Mucosa of descending colon (tissue), 3 donors: Measurements from ENCODE around the gene LYG1. TPM values are rescaled to one million over a fixed set of nuclear protein-coding genes. Genes with fewer than 3 reads are reported as not detected.

Experiments used
- ATAC-seq: fragments of 200-7000 bp; cut with Tn5 transposase; one replicate; pipeline ENCODE4 v1.9.1; 2020; ENCODE audit warnings: mild to moderate bottlenecking, moderate library complexity
- DNase-seq, 3 donors: peaks; one replicate each; pipeline ENCODE4 v3.0.0-alpha.2; 2020
- H3K36me3 ChIP-seq: fragments of 200-600 bp; one replicate; pipeline ENCODE4 v1.8.0; 2021; ENCODE audit warnings: low read depth, mild to moderate bottlenecking
- H3K4me1 ChIP-seq: fragments of 200-600 bp; one replicate; pipeline ENCODE4 v1.8.0; 2021; ENCODE audit warnings: low read depth, mild to moderate bottlenecking
- H3K4me3 ChIP-seq: fragments of 200-600 bp; one replicate; pipeline ENCODE4 v1.8.0; 2021; ENCODE audit warnings: mild to moderate bottlenecking
- H3K9me3 ChIP-seq: fragments of 200-600 bp; one replicate; pipeline ENCODE4 v1.8.0; 2021; ENCODE audit warnings: mild to moderate bottlenecking
- intact Hi-C, 2 donors: fragments of 100-400 bp; cut with DNase I in 1 of 2; cut with micrococcal nuclease in 1 of 2; formaldehyde crosslinking; loops; one replicate each; pipeline versions ENCODE4 v1.11.0 to v1.11.1; 2022; cut with DNase I, micrococcal nuclease
- total RNA-seq, 3 donors: library from RNA; stranded (reverse); fragmentation: NEBNext Ultra II Directional in 2 of 3; extraction: Animal tissue kit (Norgen Biotek cat#: 25700) in 2 of 3; gene quantifications; one replicate each; pipeline versions ENCODE4 v1.2.1 to v1.2.4, GENCODE V29; 2021 to 2023
- TF ChIP-seq, protein P1 (sequence below): fragments of 200-600 bp; IDR thresholded peaks from one replicate; pipeline ENCODE4 v1.8.0; 2022; ENCODE audit warnings: antibody characterized with exemption, mild to moderate bottlenecking
- donor health status: DM: no; HTN: no; CAD: no; lungs with moderate emphysema.
- donor health status: DM: no; HTN: no; CAD: no.
- donor health status: DM: no; HTN: yes; CAD: no.

Gene LYG1
- total RNA-seq, 3 donors from 2014 or later, result 1.5 to 1.6 TPM; not detected in 1

DNA sequence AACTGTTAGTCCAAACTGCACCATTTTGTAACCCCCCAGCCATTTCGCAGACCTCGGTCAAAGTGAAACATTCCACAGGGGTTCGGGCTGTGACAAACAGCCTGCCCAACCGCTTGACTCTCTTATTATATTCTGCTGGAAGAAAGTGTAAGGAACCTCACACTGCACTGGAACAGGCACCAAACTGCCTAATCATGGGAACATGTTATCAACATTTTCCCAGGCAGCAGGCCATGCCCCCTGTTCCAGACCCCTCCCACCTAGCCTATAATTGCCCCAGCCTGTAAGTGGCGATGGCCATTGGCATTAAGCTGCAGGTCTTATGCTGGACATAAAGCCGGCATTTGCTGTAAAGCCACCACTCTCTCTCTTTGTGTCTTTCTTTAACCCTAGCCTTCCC lies 62.4 kb downstream of the LYG1 start:
- ATAC-seq (no peak), DNase-seq (no peak)
- no peaks in the 10 kb centered on the region for H3K4me1 ChIP-seq
- TF ChIP-seq, protein P1, sequence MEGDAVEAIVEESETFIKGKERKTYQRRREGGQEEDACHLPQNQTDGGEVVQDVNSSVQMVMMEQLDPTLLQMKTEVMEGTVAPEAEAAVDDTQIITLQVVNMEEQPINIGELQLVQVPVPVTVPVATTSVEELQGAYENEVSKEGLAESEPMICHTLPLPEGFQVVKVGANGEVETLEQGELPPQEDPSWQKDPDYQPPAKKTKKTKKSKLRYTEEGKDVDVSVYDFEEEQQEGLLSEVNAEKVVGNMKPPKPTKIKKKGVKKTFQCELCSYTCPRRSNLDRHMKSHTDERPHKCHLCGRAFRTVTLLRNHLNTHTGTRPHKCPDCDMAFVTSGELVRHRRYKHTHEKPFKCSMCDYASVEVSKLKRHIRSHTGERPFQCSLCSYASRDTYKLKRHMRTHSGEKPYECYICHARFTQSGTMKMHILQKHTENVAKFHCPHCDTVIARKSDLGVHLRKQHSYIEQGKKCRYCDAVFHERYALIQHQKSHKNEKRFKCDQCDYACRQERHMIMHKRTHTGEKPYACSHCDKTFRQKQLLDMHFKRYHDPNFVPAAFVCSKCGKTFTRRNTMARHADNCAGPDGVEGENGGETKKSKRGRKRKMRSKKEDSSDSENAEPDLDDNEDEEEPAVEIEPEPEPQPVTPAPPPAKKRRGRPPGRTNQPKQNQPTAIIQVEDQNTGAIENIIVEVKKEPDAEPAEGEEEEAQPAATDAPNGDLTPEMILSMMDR, result no peak
- H3K4me3 ChIP-seq, result no peak overlapping the region
- intact Hi-C loops, result no loop called here
- no peaks in the 10 kb centered on the region for H3K36me3 ChIP-seq
- no peaks in the 10 kb centered on the region for H3K9me3 ChIP-seq

Other genes with a start within 250 kb of the LYG1 start
- gene C2orf15, start 159.5 kb downstream of the LYG1 start, total RNA-seq, result 1 to 10 TPM; 1.3 to 3.6 (median 3.5) TPM
- 1 to 10 TPM; 6.6 to 8.8 (median 7.8) TPM for gene TSGA10, start 146.3 kb downstream of the LYG1 start, total RNA-seq
- 1 to 10 TPM; 7.0 to 8.4 (median 7.0) TPM for gene LIPT1, start 146.2 kb downstream of the LYG1 start, total RNA-seq
- gene MITD1, start 120.1 kb downstream of the LYG1 start, total RNA-seq, result 10 to 100 TPM; 21.7 to 24.3 (median 22.0) TPM
- gene MRPL30, start 120.0 kb downstream of the LYG1 start, total RNA-seq, result 10 to 100 TPM; 22.5 to 23.2 (median 23.0) TPM
- gene LYG2, start 45.5 kb downstream of the LYG1 start, total RNA-seq, result not detected
- 10 to 100 TPM; 21.5 to 26.5 (median 25.2) TPM for gene TXNDC9, start 35.1 kb upstream of the LYG1 start, total RNA-seq
- 10 to 100 TPM; 23.5 to 47.3 (median 30.1) TPM for gene EIF5B, start 36.2 kb upstream of the LYG1 start, total RNA-seq
- gene REV1, start 188.8 kb upstream of the LYG1 start, total RNA-seq, result 10 to 100 TPM; 40.2 to 53.4 (median 50.7) TPM